HCT116 (cell line): ENCODE measurements around the gene DCD. TPM values are rescaled to one million over a fixed set of nuclear protein-coding genes. Genes with fewer than 3 reads are reported as not detected.

Source experiments
- ATAC-seq: fragments of 200-7000 bp; cut with Tn5 transposase; 2 replicates; pipeline ENCODE4 v1.9.1; 2020; ENCODE audit warnings: mild to moderate bottlenecking, moderate library complexity
- BruUV-seq: library from RNA; stranded (reverse); fragments of 400-500 nt; replicated peaks from 2 replicates; lab custom pipeline; 2021; lab: Mats Ljungman, UMichigan
- CTCF ChIA-PET: fragments of 300-600 bp; sonication (Branson Sonifier 250); formaldehyde crosslinking; loops from one replicate; lab custom pipeline; 2021; ENCODE audit warnings: antibody characterized with exemption; lab: Charles Lee
- POLR2A ChIA-PET: fragments of 300-600, 350-600 bp; sonication (Branson Sonifier 250); formaldehyde crosslinking; loops from one replicate; lab custom pipeline; 2021; ENCODE audit warnings: antibody characterized with exemption; lab: Charles Lee
- RAD21 ChIA-PET, 2 experiments: fragments of 300-600 bp; sonication (Branson Sonifier 250); formaldehyde crosslinking; loops; one replicate each; lab custom pipeline; 2023; ENCODE audit warnings: low total read pairs in 2 of 2; ENCODE audit not compliant: uncharacterized antibody in 2 of 2, unreplicated experiment in 2 of 2, low non-redundant PET in 1 of 2; lab: Charles Lee
- DNase-seq: peaks from one replicate; pipeline ENCODE4 v3.0.0-alpha.2; 2010; ENCODE audit warnings: low read depth, low spot score
- H2AFZ ChIP-seq: fragments of 200-600 bp; shearing (Covaris generic), sonication (generic); 2 replicates; pipeline ENCODE4 v1.6.1; 2017; ENCODE audit warnings: low read depth, mixed run types, mixed read lengths, antibody characterized with exemption, low read length; ENCODE audit not compliant: poor library complexity, severe bottlenecking
- H3K27ac ChIP-seq: 2 replicates; pipeline ENCODE4 v1.5.1; 2012; ENCODE audit warnings: low read depth, low read length
- H3K27me3 ChIP-seq: fragments of 200-600 bp; sonication (generic); 2 replicates; pipeline ENCODE4 v1.6.1; 2016; ENCODE audit warnings: mixed run types, low read length, mixed read lengths; ENCODE audit not compliant: insufficient read depth
- H3K36me3 ChIP-seq, 2 experiments: fragments of 200-500 bp in 1 of 2; fragments of 200-600 bp in 1 of 2; sonication (Bioruptor generic) in 1 of 2; sonication (generic) in 1 of 2; 2 replicates each; pipeline versions ENCODE4 v1.5.1 to v1.6.1; 2014 to 2016; ENCODE audit warnings: low read length in 2 of 2, inconsistent platforms in 1 of 2, mixed read lengths in 1 of 2, mixed run types in 1 of 2; ENCODE audit not compliant: insufficient read depth in 2 of 2, control insufficient read depth in 1 of 2
- H3K4me1 ChIP-seq, 2 experiments: fragments of 200-600 bp in 1 of 2; sonication (generic) in 1 of 2; 2 replicates each; pipeline versions ENCODE4 v1.5.1 to v1.6.1; 2012 to 2017; ENCODE audit warnings: low read length in 2 of 2, inconsistent platforms in 1 of 2, mild to moderate bottlenecking in 1 of 2, mixed read lengths in 1 of 2, mixed run types in 1 of 2, moderate library complexity in 1 of 2; ENCODE audit not compliant: insufficient read depth in 2 of 2, control insufficient read depth in 1 of 2
- H3K4me2 ChIP-seq: fragments of 200-600 bp; sonication (generic); 2 replicates; pipeline ENCODE4 v1.6.1; 2017; ENCODE audit warnings: mixed run types, low read length, mixed read lengths
- H3K4me3 ChIP-seq, 2 experiments: fragments of 200-600 bp in 1 of 2; sonication (generic) in 1 of 2; replicated peaks in 1 of 2; 2 replicates each; pipeline ENCODE4 v1.5.1; 2011 to 2016; ENCODE audit warnings: low read length in 2 of 2, control low read depth in 1 of 2, low read depth in 1 of 2, mild to moderate bottlenecking in 1 of 2, mixed read lengths in 1 of 2, mixed run types in 1 of 2
- H3K79me2 ChIP-seq: fragments of 200-600 bp; sonication (generic); 2 replicates; pipeline ENCODE4 v1.6.1; 2017; ENCODE audit warnings: mild to moderate bottlenecking, mixed run types, low read length, moderate library complexity, mixed read lengths; ENCODE audit not compliant: insufficient read depth
- H3K9ac ChIP-seq: fragments of 200-600 bp; sonication (generic); 2 replicates; pipeline ENCODE4 v1.6.1; 2016; ENCODE audit warnings: low read length, mixed read lengths
- H3K9me2 ChIP-seq: fragments of 200-600 bp; sonication (generic), shearing (Covaris generic); 2 replicates; pipeline ENCODE4 v1.6.1; 2017; ENCODE audit warnings: mixed run types, mild to moderate bottlenecking, moderate library complexity; ENCODE audit not compliant: insufficient read depth
- H3K9me3 ChIP-seq, 2 experiments: fragments of 200-500 bp in 1 of 2; fragments of 200-600 bp in 1 of 2; sonication (Bioruptor generic) in 1 of 2; sonication (generic) in 1 of 2; 2 replicates each; pipeline ENCODE4 v1.6.1; 2014 to 2017; ENCODE audit warnings: low read length in 2 of 2, mixed read lengths in 2 of 2, inconsistent platforms in 1 of 2, low read depth in 1 of 2, mild to moderate bottlenecking in 1 of 2, mixed run types in 1 of 2, moderate library complexity in 1 of 2; ENCODE audit not compliant: control insufficient read depth in 1 of 2, insufficient read depth in 1 of 2
- H4K20me1 ChIP-seq: fragments of 200-600 bp; sonication (generic), shearing (Covaris generic); 2 replicates; pipeline ENCODE4 v1.6.1; 2017; ENCODE audit warnings: mixed run types, mild to moderate bottlenecking, moderate library complexity; ENCODE audit not compliant: insufficient read depth
- CBX3 ChIP-seq: IDR thresholded peaks from 2 replicates; pipeline ENCODE4 v1.6.1; 2012; ENCODE audit warnings: low read depth
- CTCF ChIP-seq, 3 experiments: fragments of 200-600 bp in 1 of 3; sonication (generic) in 1 of 3; IDR thresholded peaks in 2 of 3; conservative IDR thresholded peaks in 1 of 3; 2 replicates each; pipeline ENCODE4 v1.5.1; 2012 to 2017; ENCODE audit warnings: low read depth in 2 of 3, low read length in 2 of 3, antibody characterized with exemption in 1 of 3, borderline replicate concordance in 1 of 3, control low read depth in 1 of 3, mild to moderate bottlenecking in 1 of 3, mixed read lengths in 1 of 3, mixed run types in 1 of 3, moderate library complexity in 1 of 3; ENCODE audit not compliant: insufficient read depth in 1 of 3
- ELF1 ChIP-seq: IDR thresholded peaks from 2 replicates; pipeline ENCODE4 v1.6.1; 2012; ENCODE audit warnings: low read depth, borderline replicate concordance
- EZH2 ChIP-seq: fragments of 200-600 bp; sonication (generic); IDR thresholded peaks from 2 replicates; pipeline ENCODE4 v1.6.1; 2017; ENCODE audit warnings: antibody characterized with exemption, mixed run types
- MAX ChIP-seq: IDR thresholded peaks from 2 replicates; pipeline ENCODE4 v1.6.1; 2012
- REST ChIP-seq: IDR thresholded peaks from 2 replicates; pipeline ENCODE4 v1.6.1; 2012; ENCODE audit warnings: low read depth
- SIN3A ChIP-seq: IDR thresholded peaks from 2 replicates; pipeline ENCODE4 v1.6.1; 2012; ENCODE audit warnings: low read depth
- SRF ChIP-seq: IDR thresholded peaks from 2 replicates; pipeline ENCODE4 v1.6.1; 2012; ENCODE audit warnings: low read depth
- TCF7L2 ChIP-seq: IDR thresholded peaks from 2 replicates; pipeline ENCODE4 v1.7.0; 2011; ENCODE audit warnings: borderline replicate concordance, inconsistent platforms; ENCODE audit not compliant: insufficient read depth, insufficient read length; ENCODE audit errors: extremely low read depth
- ZFX ChIP-seq: fragments of 450-650 bp; IDR thresholded peaks from 2 replicates; pipeline ENCODE4 v1.6.1; 2017
- ZNF274 ChIP-seq: fragments of 200-500 bp; sonication (Bioruptor generic); IDR thresholded peaks from 2 replicates; pipeline ENCODE4 v1.6.1; 2014; ENCODE audit warnings: mild to moderate bottlenecking, low read depth, low read length, inconsistent platforms
- intact Hi-C: fragments of 100-400 bp; cut with micrococcal nuclease; formaldehyde crosslinking; loops from 2 replicates; pipeline ENCODE4 v1.10.0; 2022
- total RNA-seq: library from RNA; stranded (reverse); gene quantifications from one replicate; pipeline ENCODE4 v1.2.1, GENCODE V29; 2021; ENCODE audit not compliant: unreplicated experiment

DCD gene
- total RNA-seq, 1 experiment from 2014 or later, result not detected

GRCh38 chr12:54601841-54602240 is 46.3 kb downstream of the DCD start:
- no peaks in the 10 kb centered on the region for H3K36me3 ChIP-seq
- H3K9me3 ChIP-seq, result no peaks in the 10 kb centered on the region
- no peaks in the 10 kb centered on the region for H3K79me2 ChIP-seq
- peak; percentile 51; the same call in 1 of the 2 replicates for ATAC-seq
- ChIA-PET RAD21 (interaction anchor here in 1 of 2 experiments (0.6 kb wide), 1 partner anchor 53 kb away, joined by 4 read pairs; no protein-coding TSS in a partner anchor), CTCF (interaction anchor here (0.8 to 2.8 kb wide), 8 partner anchors 11 to 202 kb away, joined by 3 to 11 read pairs (median 4); no protein-coding TSS in a partner anchor), POLR2A (interaction anchor here (0.6 to 1.1 kb wide), 2 partner anchors 22 to 99 kb away, joined by 4 read pairs; no protein-coding TSS in a partner anchor)
- H3K4me2 ChIP-seq, result no peak overlapping the region
- H3K9me2 ChIP-seq, result no peaks in the 10 kb centered on the region
- H3K4me3 ChIP-seq, result no peak overlapping the region
- no peak overlapping the region for H3K27ac ChIP-seq
- no peaks in the 10 kb centered on the region for H4K20me1 ChIP-seq
- H2AFZ ChIP-seq, result peak overlapping the region; percentile 43
- TF ChIP-seq SRF, result no peak
- TF ChIP-seq ELF1, result no peak
- TF ChIP-seq ZFX, result no peak
- TF ChIP-seq SIN3A, result no peak
- TF ChIP-seq TCF7L2, result no peak
- TF ChIP-seq CTCF (IDR thresholded peaks at IDR 0.05 in 2 of 3, conservative IDR thresholded peaks at IDR 0.05 in 1 of 3; ENCODE audit: borderline replicate concordance in 1 of 3, insufficient read depth in 1 of 3, low read depth in 2 of 3, low read length in 2 of 3), result no peak
- no peak for TF ChIP-seq ZNF274
- TF ChIP-seq CBX3, result no peak
- no peak for TF ChIP-seq REST
- no peak for TF ChIP-seq MAX
- no peak for TF ChIP-seq EZH2
- H3K27me3 ChIP-seq, result no peaks in the 10 kb centered on the region
- no peak overlapping the region for H3K9ac ChIP-seq
- no peak for DNase-seq
- no TSS peak for BruUV-seq
- intact Hi-C loops, result loop anchor here (5.0 kb wide), 1 partner anchor 335 kb away; no protein-coding TSS in a partner anchor
- H3K4me1 ChIP-seq, result peaks cover 0 to 11% of the 10 kb centered on the region in 2 experiments; a peak in 3 of 4 replicates
